GM12891 (cell line): ENCODE measurements around the gene SPSB3.

Experiments used
- PAX5 ChIP-seq: IDR thresholded peaks from 2 replicates; pipeline ENCODE4 v1.6.1; 2011; ENCODE audit warnings: low read length, moderate library complexity, mild to moderate bottlenecking; ENCODE audit not compliant: insufficient read depth, severe bottlenecking
- POLR2A ChIP-seq: IDR thresholded peaks from 2 replicates; pipeline ENCODE4 v1.6.1; 2011; ENCODE audit warnings: low read depth, low read length, control low read depth
- POLR2AphosphoS5 ChIP-seq: IDR thresholded peaks from 2 replicates; pipeline ENCODE4 v1.6.1; 2011; ENCODE audit warnings: low read depth, low read length, control low read depth
- SPI1 ChIP-seq: IDR thresholded peaks from 2 replicates; pipeline ENCODE4 v1.6.1; 2011; ENCODE audit warnings: low read depth, low read length, control low read depth

- TF ChIP-seq PAX5 (no peak), POLR2A (no peak), SPI1 (no peak), POLR2AphosphoS5 (no peak; the same call in 1 of the 2 replicates)
Measured at GRCh38 chr16:1777375-1778199, 4.8 kb downstream of the SPSB3 start.
